HG02588 (cell line): ENCODE measurements around the gene KLHL35.
"Not testable (repeated sequence)": the region's sequence is repeated elsewhere in the genome, so short reads cannot be mapped to it uniquely, and the experiment has no call there.

Experiments used
- ATAC-seq: cut with Tn5 transposase; IDR thresholded peaks from one replicate; pipeline ENCODE4 v1.9.1; 2021; ENCODE audit warnings: mild to moderate bottlenecking, moderate library complexity; ENCODE audit not compliant: unreplicated experiment

Gene KLHL35

DNA sequence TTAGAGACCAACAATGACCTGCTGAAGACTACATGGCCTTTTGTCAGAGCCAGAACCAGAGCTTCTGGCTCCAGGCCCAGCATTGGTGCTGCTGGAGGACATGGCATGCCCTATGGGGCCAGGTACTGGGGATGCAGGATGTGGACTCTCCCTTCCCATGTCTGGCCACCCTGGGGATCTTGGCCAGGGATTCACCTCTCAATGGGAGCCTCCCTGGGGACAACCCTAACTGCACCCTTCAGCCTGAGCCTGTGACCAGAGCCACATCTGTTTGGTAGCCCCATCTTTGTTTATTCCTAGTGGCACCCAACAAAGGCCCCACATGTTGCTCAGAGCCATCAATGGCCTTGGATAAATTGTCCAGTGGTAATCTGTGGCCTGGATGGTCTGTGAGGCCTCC, 5.8 kb downstream of the KLHL35 start:
- no peak for ATAC-seq

DNA sequence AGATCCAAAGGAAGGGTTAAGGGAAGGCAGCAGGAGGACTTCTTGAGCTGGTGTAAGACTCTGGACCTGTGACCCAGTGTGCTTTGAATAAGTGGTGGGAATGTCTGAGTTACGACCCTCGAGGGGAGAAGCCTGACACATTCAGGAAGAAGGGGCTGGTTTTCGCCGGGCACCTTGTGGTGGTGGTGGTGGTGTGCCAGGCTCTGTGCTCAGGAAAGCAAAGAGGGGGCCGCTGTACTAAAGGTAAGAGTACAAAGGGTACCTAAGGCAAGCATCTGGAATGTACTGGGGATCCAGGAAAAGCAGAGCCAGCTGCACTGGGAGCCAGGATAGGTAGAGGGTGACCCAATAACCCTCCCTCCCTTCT, 6.3 kb downstream of the KLHL35 start:
- no peak for ATAC-seq

DNA sequence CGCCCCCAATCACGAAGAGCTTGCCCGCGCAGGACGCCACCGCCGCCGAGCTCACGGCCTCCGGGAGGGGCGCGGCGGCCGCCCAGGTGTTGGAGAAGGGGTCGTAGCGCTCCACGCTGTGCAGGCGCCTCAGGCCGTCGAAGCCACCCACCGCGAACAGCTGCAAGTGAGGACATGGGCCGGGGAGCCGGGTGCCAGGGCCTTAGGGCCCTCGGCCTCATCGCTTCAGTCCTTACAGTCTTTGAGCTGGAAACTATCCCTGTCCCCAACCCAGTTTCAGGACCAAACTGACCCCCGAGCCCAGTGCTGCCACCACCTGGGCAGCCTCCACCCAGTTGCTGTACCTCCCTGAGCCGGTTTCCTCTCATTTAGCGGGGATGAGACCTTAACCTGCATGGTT, 7.6 kb downstream of the KLHL35 start:
- ATAC-seq: no peak

DNA sequence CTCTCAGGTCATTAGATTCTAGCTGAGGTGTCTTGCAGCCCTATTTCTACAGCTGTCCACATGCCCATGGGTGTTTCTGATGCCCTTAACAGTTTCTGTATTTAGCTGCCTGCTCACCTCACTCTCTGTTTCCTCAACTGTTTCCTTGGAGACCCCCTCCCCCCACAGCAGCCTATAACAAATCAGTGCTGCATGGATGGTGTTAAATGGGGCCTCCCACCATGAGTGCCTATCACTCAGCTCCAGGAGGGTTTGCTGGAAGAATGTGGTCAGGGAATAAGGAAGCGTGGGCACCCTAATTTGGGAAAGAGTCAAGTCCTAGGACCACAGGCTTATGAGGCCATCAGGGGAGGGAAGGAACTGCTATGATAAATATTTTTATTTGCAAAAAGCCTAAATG, 8.6 kb downstream of the KLHL35 start:
- no peak for ATAC-seq

DNA sequence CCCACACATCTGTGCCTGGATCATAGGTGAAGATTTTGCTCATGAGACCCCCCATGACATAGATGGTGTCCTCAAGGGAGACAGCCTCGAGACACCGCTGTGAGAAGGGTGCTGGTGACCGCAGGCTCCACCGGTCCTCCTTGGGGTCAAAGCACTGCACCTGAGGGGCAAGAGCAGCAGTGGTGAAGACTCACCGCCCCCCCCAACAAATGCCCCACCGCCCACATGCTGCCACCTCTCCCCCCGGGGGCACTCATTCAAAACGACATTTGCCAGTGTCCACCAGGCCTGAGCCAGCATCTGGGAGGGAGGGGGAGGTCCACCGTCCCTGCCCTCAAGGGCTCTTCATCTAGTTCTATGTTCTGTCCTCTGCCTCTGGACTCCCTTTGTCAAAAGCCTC, 9.3 kb downstream of the KLHL35 start:
- ATAC-seq: no peak

DNA sequence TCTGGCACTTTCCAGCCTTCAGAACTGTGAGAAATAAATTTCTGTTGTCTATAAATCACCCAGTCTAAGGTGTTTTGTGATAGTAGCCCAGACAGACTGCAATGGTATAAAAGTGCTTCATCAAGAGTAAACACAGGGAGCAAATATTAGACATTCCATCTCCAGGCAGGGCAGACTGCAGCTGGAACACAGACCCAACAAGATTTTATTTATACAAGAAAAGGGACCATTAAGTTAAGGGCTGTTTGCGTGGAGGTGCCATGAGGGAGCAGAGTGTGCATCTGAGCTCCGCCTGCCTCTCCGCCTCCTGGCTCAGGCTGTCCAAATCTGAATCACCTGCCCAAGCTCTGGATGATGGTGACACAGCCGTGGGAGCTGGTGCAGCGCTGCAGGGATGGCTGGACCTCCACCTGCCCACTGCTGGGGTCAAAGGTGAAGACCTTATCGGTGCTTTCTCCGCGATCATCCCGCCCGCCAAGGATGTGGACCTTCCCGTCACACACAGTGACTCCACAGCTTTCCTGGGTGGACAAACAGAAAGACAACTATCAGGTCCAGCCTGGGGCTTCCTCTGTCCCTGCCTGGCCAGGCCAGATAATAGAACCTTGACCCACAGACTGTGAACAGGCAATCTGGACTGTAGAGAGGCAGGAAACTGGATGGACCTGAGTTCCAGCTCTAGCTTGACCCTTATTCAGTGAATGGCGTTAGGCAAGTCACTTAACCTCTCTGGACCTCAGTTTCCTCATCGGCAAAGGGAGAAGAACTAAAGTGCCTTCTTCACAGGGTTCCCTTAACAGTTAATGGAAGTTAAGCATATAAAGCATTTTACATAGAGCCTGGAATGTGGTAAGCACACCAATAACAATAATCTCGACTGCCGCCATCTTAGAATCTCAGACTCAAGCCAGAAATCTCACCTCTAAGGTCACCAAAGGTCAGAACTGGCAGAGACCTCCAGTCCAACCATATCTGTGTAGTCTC, 10.5 kb downstream of the KLHL35 start:
- no peak for ATAC-seq

DNA sequence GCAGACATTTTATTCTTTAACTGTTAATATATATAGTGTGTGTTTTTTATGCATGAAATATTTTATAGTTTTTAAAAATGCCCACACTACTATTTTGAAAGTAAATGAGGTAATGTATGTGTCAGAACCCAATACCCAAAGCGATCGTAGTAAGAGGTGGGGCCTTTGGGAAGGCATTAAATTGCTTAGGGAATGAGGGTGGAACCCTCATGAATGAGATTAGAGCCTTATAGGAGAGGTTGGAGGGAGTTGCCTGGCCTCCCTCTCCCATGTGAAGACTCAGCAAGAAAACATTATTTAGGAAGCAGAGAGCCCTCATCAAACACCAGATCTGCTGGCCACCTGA, 11.1 kb downstream of the KLHL35 start:
- no peak for ATAC-seq

DNA sequence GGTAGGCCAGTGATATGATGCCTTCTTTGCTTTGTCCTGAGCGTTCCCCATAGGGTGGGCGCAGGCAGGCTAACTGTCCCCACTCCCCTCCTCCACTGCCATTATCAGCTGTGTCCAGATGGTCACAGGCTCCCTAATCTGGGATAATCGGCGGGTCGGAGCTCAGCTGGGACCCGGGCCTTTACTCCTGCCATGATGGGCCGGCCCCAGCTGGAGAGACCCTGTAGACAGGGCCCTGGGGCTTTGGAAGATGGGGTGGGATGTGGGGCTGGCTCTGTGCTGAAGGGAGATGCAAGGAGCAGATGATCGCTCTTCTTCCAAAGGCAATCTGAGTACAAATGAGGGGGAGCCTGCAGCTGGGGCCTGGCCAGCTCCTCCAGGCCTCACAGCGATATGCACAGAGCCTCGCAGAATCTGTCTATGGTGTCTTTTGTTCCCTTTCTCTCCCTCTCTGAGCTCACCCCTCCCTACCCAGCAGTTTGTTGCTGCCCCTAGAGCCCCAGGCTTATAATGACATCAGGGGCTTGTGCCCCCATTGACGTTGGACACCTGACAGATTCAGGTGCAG, 11.9 kb downstream of the KLHL35 start:
- ATAC-seq: no peak

DNA sequence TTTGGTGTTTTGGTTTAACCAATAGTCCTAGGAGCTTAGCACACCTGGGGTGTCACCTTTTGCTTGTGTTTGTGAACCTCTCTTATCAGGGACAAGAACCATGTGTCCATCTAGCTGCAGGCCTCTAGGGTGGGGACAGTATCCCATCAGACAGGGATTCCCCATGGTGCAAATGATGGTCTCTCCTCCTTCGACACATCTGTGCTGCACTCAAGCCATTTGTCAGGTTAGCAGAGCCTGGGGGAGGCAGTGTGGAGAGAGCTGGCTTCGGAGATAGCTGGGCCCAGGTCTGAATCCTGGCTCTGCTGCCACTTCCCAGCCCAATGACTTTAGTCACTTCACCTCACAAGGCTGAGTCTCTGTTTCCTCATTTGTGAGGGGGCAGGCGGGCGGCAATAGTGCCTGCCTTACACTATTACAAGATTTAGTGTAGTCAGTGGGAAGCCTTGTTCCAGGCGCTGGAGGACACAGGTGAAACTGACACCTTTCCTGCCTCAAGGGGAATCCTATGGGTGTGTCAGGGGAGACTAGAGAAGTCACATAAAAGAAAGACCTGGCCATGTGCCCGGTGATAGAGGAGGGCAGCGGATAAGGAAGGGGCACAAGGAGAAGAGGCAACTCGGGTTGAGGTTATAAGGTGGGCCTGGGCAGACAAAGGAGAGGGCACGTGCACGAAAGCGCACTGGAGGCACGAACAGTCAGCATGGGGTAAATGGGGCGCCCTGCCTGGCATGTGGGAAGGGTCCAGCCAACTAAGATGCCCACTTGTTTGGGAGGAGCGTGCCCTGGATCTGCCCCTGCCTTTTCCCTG, 12.6 kb downstream of the KLHL35 start:
- no peak for ATAC-seq

DNA sequence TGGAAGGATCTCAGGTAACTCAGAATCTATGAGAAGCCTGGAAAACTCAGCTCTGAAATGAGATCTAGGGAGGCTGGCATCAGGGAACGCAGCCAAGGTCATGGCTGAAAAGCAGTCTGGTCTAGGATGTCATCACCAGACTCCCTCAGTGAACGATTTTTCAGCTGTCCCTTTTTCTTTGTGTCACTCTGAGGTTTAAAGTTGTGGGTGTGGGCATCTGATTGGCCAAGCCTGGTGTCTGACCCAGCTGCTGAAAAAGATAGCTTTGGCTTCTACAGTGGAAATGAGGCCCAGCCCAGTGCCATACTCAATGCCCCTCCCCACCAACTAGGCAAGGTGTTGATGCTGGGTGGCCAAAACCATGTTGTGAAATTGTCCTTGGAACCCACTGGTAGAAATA, 19.1 kb downstream of the KLHL35 start:
- no peak for ATAC-seq

DNA sequence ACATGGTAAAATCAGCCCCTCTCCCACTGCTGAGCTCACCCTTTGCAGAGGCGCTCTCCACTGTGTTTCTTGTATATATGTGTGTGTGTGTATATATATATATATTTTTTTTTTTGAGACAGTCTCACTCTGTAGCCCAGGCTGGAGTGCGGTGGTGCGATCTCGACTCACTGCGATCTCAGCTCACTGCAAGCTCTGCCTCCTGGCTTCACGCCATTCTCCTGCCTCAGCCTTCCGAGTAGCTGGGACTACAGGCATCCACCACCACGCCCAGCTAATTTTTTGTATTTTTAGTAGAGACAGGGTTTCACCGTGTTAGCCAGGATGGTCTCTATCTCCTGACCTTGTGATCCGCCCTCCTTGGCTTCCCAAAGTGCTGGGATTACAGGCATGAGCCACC, 19.9 kb downstream of the KLHL35 start:
- not testable (repeated sequence) for ATAC-seq

DNA sequence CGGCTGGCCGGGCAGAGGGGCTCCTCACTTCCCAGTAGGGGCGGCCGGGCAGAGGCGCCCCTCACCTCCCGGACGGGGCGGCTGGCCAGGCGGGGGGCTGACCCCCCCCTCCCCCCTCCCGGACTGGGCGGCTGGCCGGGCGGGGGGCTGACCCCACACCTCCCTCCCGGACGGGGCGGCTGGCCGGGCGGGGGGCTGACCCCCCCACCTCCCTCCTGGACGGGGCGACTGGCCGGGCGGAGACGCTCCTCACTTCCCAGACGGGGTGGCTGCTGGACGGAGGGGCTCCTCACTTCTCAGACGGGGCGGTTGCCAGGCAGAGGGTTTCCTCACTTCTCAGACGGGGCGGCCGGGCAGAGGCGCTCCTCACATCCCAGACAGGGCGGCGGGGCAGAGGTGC, 23.0 kb downstream of the KLHL35 start:
- ATAC-seq: not testable (repeated sequence)

DNA sequence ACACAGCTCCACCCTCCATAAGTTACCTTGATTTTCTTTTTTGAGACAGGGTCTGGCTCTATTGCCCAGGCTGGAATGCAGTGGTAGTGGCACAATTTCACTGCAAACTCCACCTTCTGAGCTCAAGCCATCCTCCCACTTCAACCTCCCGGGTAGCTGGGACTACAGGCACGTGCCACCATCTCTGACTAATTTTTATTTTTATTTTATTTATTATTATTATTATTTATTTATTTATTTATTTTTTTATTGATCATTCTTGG, 24.1 kb downstream of the KLHL35 start:
- ATAC-seq: no peak

DNA sequence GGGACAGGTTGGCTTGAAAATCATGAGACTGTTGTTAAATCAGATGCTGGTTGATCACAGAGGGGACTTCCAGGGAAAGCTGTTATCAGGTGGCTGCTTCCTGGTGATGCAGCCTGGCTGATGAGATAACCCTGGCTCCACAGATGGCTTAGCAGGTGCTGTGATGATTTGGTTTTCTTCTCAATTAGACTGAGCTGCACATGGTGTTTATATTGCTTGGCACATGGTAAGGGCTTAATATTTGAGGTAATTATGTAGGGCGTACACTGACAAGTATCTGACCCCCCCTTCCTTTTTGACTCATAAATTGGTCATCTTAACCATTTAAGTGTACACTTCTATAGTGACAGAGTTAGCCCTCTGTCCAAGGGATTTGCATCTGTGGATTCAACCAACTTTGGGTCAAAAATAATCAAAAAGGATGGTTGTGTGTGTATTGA, 26.6 kb downstream of the KLHL35 start:
- no peak for ATAC-seq

DNA sequence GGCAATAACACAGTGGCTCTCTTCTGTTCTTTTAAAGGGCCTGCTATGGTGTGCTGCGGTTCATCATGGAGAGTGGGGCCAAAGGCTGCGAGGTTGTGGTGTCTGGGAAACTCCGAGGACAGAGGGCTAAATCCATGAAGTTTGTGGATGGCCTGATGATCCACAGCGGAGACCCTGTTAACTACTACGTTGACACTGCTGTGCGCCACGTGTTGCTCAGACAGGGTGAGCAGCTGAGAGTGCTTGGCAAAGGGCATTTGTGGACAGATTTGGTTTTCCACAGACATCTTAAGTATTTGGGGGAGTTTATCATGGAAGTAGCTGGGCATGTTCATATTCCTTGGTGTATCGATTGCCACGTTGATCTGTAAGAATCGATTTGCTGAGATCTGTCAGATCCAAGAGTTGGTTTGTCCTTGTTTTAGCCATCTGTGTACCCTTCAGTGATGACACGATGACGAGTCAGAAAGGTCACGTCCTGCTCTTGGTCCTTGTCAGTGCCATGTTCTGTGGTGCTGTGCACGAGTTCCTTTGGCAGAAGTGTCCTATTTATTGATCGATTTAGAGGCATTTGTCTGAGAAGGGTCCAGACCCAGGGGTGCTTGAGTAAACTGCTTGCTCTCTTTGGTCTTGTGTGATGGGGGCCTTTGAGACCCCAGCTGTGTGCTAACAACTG, 28.9 kb downstream of the KLHL35 start:
- ATAC-seq: no peak

DNA sequence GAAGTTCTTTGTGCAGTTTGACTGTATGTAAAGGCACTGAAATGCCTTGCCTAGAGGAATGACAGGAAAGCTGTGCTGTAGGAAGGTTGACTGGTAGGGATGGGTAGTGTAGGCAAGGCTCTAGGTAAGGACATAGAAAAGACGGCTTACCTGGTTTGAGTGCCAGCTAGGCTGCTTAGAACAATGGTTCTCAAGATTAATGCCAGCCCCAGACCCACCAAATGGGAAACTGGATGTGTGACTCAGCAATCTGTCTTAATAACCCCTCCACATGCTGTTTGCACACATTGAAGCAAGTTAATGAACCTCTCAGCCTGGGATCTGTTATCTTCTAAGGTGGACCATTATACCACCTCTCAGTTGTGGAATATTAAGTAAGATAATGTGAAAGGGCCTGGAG, 30.0 kb downstream of the KLHL35 start:
- no peak for ATAC-seq

DNA sequence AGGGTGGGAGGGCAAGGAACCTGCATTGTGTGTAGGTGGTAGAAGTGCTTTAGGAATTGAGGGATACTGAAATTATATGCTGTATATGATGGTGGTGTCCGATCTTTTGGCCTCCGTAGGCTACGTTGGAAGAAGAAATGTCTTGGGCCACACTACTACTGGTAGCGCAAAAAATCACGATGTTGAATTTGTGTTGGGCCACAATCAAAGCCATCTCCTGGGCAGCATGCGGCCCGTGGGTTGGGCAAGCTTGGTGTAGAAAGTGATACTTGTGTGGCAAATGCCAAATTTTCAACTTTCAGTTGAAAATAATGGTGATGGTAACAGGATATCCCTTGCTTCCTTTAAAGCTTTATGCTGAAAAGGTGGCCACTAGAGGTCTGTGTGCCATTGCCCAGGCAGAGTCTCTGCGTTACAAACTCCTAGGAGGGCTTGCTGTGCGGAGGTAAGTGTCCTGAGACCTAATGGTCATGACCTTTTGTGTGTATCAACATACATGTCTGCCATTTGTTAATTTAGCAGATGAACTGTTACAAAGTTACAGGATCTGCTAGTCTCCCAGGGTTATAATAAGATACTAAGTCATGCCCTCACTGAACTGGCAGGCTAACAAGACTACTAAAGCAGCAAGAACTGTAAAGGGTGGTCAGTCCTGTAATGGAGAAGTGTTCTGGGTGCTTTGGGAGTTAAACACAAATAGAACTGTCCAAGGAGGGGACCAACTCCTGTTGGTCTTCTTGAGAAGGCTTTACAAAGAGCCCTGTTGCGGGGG, 30.8 kb downstream of the KLHL35 start:
- ATAC-seq: no peak

DNA sequence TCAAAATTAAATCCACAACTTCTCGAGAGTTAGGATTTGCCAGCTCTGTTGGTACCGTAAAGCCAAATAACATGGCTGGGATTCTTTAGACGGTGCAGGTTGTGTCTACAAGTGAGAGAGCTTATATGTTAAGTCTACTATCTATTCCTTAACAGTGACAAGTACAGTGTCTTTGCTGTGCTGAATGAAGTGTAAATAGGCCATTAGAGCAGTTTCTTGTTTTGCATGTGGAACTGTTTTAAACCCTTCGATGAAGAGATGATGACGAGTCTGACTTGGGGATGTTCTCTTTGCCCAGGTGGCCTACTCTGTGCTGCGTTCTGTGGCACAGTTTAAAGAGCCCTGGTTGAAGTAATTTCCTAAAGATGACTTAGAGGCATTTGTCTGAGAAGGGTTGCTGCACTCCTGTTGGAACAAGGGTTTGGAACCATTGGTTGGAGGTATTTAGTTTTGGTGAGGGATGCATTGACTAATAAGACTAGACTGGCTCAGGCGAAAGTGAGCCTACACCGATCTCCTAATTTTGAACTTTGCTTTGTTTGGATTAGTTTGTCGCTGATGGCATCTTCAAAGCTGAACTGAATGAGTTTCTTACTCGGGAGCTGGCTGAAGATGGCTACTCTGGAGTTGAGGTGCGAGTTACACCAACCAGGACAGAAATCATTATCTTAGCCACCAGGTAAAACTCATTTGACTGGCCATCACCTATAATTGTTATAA, 32.7 kb downstream of the KLHL35 start:
- no peak for ATAC-seq

DNA sequence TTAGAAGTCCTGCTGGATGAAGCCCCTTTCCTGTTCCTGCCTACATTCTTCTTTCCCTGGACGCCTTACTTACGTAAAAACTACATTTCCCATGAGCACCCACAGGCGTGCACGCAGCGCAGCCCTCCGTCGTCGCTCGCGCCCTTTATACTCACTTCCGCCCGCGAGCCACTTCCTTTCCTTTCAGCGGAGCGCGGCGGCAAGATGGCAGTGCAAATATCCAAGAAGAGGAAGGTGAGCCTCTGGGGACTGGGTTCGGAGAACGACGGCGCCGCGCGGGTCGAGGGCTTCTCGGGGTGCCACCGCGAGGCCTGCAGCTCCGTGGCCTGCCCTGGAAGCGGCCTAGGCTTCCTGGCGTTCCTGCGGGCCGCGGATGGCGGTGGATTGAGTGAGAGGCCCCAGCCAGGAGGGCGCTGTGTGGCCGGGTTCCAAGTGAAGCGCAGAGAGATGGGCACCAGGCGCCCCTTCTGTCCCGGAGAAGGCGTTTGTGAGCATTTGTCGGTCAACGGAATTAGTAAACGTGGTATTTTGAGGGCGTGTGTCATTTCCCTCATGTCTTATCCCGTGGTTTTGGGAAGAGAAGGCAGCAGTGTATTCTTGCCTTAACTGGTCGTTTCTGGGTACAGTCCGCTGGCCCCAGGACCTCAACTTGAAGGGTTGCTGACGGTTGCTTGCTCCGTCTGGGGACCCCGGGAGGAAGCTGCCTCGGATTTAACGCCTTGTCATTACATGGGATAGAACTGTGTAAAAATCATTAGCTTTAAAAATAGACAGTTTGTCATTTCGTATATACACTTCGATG, 33.5 kb downstream of the KLHL35 start, which contains the start of gene RPS3:
Gene RPS3 (plus strand): TSS at position 175 of the 802 bp plus-strand sequence. CDS start 30 bp downstream, at position 205.
- peak; percentile 81 for ATAC-seq
